Left ventricle myocardium inferior (tissue), 1 donor: ENCODE measurements around the gene TTI1. TPM values are rescaled to one million over a fixed set of nuclear protein-coding genes. Genes with fewer than 3 reads are reported as not detected.

Source experiments
- DNase-seq: peaks from one replicate; pipeline ENCODE4 v3.0.0-alpha.2; 2020
- H3K27ac ChIP-seq: fragments of 200-600 bp; replicated peaks from 2 replicates; pipeline ENCODE4 v1.8.0; 2021
- H3K27me3 ChIP-seq: fragments of 200-600 bp; 2 replicates; pipeline ENCODE4 v1.8.0; 2021; ENCODE audit warnings: low read depth
- H3K36me3 ChIP-seq: fragments of 200-600 bp; 2 replicates; pipeline ENCODE4 v1.8.0; 2021
- H3K4me1 ChIP-seq: fragments of 200-600 bp; 2 replicates; pipeline ENCODE4 v1.8.0; 2021
- H3K4me3 ChIP-seq: fragments of 200-600 bp; 2 replicates; pipeline ENCODE4 v1.8.0; 2021; ENCODE audit warnings: mild to moderate bottlenecking, moderate library complexity
- H3K9me3 ChIP-seq: fragments of 200-600 bp; replicated peaks from 2 replicates; pipeline ENCODE4 v1.8.0; 2021
- intact Hi-C: fragments of 100-400 bp; cut with micrococcal nuclease; formaldehyde crosslinking; loops from one replicate; pipeline ENCODE4 v1.11.0; 2022
- total RNA-seq: library from RNA; stranded (reverse); fragmentation: NEBNext Ultra II Directional; extraction: Animal tissue kit (Norgen Biotek cat#: 25700); gene quantifications from one replicate; pipeline ENCODE4 v1.2.1, GENCODE V29; 2021
- TF ChIP-seq, protein P1 (sequence below): fragments of 200-600 bp; IDR thresholded peaks from 2 replicates; pipeline ENCODE4 v1.8.0; 2021; ENCODE audit warnings: antibody characterized with exemption, mild to moderate bottlenecking, borderline replicate concordance
- donor health status: DM: no; HTN: yes; CAD: no; lungs with severe emphysema.

Gene TTI1
- total RNA-seq, 1 donor from 2014 or later: 12.1 TPM

DNA sequence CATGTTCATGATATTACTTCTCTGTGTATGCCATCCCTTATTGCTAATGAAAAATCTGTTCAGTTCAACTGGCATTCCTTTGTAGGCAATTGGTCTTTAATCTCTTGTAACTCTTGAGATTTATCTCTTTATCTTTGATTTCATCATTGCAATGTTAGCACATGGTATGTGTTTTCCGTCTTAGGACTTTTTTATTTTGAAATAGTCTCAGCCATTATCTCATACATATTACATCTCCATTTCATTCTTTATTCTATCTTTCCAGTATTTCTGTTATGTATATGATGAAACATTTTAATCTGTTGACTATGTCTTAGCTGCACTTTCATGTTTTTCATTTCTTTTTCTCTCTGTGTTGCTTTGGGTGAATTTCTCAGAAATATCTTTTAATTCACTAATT, 72.2 kb downstream of the TTI1 start:
- H3K27me3 ChIP-seq: no peaks in the 10 kb centered on the region
- no peak overlapping the region for H3K4me3 ChIP-seq
- intact Hi-C loops: no loop called here
- TF ChIP-seq, protein P1, sequence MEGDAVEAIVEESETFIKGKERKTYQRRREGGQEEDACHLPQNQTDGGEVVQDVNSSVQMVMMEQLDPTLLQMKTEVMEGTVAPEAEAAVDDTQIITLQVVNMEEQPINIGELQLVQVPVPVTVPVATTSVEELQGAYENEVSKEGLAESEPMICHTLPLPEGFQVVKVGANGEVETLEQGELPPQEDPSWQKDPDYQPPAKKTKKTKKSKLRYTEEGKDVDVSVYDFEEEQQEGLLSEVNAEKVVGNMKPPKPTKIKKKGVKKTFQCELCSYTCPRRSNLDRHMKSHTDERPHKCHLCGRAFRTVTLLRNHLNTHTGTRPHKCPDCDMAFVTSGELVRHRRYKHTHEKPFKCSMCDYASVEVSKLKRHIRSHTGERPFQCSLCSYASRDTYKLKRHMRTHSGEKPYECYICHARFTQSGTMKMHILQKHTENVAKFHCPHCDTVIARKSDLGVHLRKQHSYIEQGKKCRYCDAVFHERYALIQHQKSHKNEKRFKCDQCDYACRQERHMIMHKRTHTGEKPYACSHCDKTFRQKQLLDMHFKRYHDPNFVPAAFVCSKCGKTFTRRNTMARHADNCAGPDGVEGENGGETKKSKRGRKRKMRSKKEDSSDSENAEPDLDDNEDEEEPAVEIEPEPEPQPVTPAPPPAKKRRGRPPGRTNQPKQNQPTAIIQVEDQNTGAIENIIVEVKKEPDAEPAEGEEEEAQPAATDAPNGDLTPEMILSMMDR: no peak
- H3K27ac ChIP-seq: no peak overlapping the region
- H3K9me3 ChIP-seq: peaks cover 15% of the 10 kb centered on the region
- no peaks in the 10 kb centered on the region for H3K4me1 ChIP-seq
- no peaks in the 10 kb centered on the region for H3K36me3 ChIP-seq
- no peak for DNase-seq

DNA sequence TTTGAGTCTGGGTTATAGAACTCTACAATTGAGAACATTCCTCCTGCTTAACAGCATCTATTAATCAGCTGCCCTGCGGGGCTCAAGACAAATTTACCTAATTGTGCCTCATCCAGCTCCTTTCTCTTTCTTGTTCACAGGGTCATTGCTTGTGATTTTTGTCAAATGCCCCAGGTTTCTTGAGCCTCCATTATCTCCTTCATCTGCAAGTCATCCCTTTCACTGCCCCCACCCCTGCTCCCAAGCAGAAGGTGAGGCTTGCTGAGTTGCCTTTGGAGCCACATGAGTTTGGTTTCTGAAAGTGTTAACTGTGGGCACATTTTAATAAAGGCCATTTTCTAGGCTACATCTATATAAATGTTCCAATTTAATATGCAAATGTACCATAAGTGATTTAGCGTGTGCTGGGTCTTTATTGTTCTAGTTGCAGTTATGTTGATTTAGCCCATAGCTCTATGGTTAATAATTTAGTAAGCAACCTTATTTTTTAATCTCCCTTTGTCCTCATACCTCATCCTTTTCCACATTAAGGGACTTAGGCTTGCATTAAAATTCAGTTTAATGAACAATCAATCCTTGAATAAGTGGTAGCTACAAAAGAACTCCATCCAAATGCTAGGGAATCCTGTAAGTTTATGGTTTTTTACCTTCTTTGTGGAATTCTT, 74.3 kb downstream of the TTI1 start:
- TF ChIP-seq, protein P1: no peak
- Histone ChIP-seq H3K36me3 (no peaks in the 10 kb centered on the region), H3K27me3 (no peaks in the 10 kb centered on the region), H3K27ac (no peak overlapping the region), H3K9me3 (peaks cover 9% of the 10 kb centered on the region), H3K4me1 (no peaks in the 10 kb centered on the region), H3K4me3 (no peak overlapping the region)
- DNase-seq: no peak
- intact Hi-C loops: no loop called here

DNA sequence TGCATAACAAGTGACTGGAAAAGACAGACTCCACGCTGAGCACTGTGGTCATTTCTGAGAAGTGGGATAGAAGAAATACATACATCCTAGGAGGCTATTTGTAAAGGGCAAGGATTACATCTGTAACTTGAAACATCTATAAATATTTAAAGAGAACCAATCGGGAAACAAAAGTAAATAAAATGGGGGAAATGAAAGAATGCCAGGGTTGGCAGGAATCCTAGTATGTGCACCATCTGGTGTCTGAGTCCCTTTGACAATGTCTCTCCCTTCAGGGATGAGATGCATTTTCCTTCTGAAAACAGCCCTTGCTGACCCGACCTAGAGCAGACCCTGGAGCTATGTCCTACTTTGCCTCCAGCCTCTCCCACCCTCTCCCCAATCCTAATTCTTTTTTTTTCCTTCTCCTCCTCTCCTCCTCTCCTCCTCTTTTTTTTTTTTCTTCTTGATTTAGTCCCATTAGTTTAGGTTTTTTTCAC, 77.1 kb downstream of the TTI1 start:
- Histone ChIP-seq H3K36me3 (no peaks in the 10 kb centered on the region), H3K27me3 (no peaks in the 10 kb centered on the region), H3K4me1 (no peaks in the 10 kb centered on the region), H3K4me3 (no peak overlapping the region), H3K9me3 (peaks cover 11% of the 10 kb centered on the region), H3K27ac (no peak overlapping the region)
- intact Hi-C loops: no loop called here
- DNase-seq: no peak
- TF ChIP-seq, protein P1: no peak

DNA sequence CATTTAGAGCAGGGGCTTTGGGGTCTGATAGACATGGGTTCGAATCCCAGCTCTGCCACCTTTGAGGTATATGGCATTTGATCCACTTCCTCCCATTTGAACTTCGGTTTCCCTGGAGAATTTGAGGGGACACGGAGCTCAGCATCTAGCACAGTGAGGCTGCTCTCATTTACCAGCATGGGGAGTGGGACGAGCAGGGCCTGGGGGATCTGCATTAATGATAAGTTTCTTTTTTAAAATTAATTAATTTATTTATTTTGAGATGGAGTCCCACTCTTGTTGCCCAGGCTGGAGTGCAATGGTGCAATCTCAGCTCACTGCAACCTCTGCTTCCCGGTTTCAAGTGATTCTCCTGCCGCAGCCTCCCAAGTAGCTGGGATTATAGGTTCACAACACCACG, 77.7 kb downstream of the TTI1 start:
- intact Hi-C loops: no loop called here
- TF ChIP-seq, protein P1: no peak
- no peaks in the 10 kb centered on the region for H3K36me3 ChIP-seq
- H3K4me1 ChIP-seq: no peaks in the 10 kb centered on the region
- DNase-seq: no peak
- peaks cover 7% of the 10 kb centered on the region for H3K9me3 ChIP-seq
- H3K27ac ChIP-seq: no peak overlapping the region
- H3K27me3 ChIP-seq: no peaks in the 10 kb centered on the region
- H3K4me3 ChIP-seq: no peak overlapping the region

DNA sequence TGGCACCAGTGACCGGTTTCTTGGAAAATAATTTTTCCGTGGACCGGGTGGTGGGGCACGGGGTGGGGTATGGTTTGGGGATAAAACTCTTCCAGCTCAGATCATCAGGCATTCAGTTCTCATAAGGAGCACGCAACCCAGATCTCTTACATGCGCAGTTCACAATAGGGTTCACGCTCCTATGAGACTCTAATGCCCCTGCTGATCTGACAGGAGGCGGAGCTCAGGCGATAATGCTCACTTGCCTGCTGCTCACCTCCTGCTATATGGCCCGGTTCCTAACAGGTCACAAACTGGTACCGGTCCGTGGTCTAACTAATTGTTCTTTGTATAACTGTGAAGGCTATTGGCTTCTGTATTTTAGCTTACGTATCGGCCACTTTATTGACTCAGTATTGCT, 78.6 kb downstream of the TTI1 start:
- no peaks in the 10 kb centered on the region for H3K4me1 ChIP-seq
- H3K4me3 ChIP-seq: no peak overlapping the region
- no peak overlapping the region for H3K27ac ChIP-seq
- no peaks in the 10 kb centered on the region for H3K27me3 ChIP-seq
- intact Hi-C loops: no loop called here
- TF ChIP-seq, protein P1: no peak
- no peak for DNase-seq
- peaks cover 7% of the 10 kb centered on the region for H3K9me3 ChIP-seq
- no peaks in the 10 kb centered on the region for H3K36me3 ChIP-seq
